HG03521 (cell line): ENCODE data around the gene CELA2A.
"Not testable (repeated sequence)": the region's sequence is repeated elsewhere in the genome, so short reads cannot be mapped to it uniquely, and the experiment has no call there.

Experiments used
- ATAC-seq: cut with Tn5 transposase; IDR thresholded peaks from one replicate; pipeline ENCODE4 v1.9.1; 2021; ENCODE audit warnings: mild to moderate bottlenecking, moderate library complexity; ENCODE audit not compliant: unreplicated experiment

CELA2A gene

DNA sequence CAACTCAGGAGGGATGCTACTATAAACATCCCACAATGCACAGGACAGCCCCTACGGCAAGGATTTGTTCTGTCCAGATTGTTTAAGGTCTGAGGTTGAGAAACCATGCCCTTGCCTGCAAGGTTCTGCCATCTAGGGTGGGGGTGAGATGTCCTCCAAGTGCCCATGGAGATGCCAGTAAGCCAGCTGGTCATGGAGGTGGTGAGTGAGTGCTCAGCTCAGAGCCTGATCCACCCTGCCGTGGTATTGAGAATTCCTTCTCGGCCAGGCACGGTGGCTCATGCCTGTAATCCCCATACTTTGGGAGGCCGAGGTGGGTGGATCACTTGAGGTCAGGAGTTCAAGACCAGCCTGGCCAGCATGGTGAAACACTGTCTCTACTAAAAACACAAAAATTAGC, 31.6 kb upstream of the CELA2A start:
- ATAC-seq: no peak

DNA sequence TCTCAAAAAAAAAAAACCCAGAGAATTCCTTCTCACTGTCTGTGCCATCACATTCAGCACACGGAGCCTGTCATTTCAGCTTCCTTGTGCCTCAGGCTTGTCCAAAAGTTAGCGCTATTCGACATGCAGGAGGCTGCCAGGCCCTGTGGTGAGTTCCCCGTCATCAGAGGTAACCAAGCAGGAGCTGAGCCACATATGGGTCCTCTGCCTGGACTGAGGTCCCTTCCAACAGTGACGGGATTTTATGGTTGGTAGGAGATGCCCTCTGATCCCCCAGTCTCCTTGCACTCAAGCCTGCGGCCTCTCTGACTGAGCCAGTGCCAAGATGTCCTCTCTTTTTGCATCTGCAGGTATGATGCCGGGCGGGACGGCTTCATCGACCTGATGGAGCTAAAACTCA, 31.0 kb upstream of the CELA2A start:
- no peak for ATAC-seq

DNA sequence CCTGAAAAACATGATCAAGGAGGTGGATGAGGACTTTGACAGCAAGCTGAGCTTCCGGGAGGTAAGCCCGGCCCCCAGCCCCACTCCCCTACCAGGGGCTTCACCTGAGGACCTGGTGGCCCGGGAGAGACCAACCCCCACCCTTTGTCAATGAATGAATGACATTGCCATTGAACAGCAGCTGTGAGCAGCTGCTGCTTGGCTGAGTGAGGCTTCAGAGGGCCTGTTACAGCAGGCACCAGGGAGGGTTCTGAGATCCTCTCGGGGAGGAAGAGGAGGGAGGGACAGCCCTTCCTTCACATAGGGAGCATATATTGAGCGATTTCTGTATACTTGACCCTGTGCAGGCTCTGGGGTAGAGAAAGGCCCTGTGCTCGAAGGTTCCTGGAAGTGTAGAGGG, 30.6 kb upstream of the CELA2A start:
- no peak for ATAC-seq

DNA sequence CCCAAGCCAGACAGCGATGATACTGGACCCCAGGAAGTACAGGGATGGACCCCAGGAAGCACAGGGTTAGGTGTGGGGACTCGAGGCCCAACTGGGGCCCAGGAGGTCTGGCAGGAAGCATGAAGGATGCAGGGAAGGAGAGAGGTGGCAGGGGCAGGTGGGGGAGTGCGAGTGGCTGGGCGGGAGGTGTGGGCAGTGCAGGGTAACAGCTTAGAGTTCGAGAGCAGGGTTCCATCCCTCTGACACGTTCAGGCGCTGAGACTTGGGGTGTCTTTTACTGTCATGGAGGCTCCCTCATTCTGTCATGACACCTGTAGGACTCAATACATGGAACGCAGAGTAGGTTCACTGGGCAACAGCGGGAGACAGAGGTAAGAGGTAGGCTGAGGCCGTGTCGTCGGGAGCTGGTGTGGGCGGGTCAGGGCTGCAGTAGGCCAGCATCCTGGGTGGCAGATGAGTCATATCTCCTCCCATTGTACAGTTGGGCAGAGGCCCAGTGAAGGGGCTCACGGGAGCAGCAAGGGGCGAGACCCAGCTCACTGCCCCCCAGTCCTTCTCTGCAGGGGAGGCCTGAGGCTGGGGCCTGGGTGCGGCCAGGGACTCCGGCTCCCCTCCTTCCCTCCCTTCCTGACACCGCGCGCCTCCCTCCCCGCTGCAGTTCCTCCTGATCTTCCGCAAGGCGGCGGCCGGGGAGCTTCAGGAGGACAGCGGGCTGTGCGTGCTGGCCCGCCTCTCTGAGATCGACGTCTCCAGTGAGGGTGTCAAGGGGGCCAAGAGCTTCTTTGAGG, 29.8 kb upstream of the CELA2A start:
- ATAC-seq: no peak

DNA sequence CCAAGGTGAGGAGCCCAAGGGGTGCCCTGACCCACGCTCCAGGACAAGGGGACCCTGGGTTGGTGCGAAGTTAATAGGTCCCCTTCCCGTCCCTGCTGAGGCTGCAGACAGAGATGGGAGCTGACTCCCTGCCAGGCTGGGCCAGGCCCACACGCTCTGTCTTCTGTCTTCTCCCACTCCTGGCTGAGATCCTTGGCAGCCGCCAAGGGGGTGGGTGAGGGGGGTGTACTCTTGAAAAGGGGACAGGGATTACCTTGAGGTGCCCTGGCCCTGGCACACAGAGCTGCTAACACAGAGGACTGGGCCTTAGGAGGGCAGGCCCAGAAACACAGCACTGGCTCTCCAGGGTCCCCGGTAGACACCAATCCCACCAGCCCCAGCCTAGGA, 29.3 kb upstream of the CELA2A start:
- no peak for ATAC-seq

DNA sequence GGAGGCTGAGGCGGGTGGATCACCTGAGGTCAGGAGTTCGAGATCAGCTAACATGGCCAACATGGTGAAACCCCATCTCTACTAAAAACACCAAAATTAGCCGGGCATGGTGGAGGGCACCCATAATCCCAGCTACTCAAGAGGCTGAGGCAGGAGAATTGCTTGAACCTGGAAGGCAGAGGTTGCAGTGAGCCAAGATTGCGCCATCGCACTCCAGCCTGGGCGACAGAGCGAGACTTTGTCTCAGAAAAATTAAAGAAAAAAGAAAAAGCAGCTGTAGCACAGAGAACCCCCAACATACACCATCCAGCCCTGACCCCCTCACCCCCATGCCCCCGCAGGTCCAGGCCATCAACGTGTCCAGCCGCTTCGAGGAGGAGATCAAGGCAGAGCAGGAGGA, 28.3 kb upstream of the CELA2A start:
- ATAC-seq: not testable (repeated sequence)

DNA sequence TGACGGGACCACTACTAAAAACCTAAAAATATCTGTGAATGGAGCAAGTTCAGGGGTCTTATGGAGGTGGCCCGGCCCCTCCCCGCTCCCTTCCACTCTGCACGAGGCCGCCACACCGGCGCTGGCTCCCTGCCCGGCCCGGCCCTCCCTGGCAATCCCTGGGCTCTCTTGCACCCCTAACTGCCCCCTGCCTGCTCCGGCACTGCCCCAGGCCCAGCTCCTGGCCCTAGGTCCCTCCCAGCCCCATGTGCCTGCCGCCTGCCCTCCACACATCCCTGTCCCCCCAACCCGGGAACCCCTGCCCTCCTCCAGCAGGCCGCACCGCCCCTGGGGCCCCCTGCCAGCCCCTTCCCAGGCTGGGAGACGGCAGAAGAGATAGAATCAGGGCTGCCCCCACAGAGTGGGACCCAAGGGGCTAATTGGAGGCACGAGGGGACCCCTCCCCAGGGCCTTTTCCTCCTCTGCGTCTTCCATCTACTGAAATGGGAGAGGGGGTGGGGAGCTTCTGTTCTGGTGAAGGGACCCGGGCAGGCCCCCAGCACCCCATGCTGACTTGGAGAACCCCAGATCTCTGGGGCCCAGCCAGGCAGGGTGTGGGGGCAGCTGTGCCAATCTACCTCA, 27.6 kb upstream of the CELA2A start:
- ATAC-seq: no peak

DNA sequence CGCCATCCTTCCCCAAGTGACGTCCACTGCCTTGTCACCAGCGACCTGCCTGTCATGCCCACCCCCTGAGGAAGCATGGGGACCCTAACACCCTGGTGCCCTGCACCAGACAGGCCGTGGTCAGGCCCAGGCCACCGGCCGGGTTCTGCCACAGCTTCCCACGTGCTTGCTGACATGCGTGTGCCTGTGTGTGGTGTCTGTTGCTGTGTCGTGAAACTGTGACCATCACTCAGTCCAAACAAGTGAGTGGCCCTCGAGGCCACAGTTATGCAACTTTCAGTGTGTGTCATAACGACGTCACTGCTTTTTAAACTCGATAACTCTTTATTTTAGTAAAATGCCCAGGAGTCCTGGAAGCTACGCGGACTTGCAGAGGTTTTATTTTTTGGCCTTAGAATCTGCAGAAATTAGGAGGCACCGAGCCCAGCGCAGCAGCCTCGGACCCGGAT, 26.8 kb upstream of the CELA2A start:
- ATAC-seq: no peak

DNA sequence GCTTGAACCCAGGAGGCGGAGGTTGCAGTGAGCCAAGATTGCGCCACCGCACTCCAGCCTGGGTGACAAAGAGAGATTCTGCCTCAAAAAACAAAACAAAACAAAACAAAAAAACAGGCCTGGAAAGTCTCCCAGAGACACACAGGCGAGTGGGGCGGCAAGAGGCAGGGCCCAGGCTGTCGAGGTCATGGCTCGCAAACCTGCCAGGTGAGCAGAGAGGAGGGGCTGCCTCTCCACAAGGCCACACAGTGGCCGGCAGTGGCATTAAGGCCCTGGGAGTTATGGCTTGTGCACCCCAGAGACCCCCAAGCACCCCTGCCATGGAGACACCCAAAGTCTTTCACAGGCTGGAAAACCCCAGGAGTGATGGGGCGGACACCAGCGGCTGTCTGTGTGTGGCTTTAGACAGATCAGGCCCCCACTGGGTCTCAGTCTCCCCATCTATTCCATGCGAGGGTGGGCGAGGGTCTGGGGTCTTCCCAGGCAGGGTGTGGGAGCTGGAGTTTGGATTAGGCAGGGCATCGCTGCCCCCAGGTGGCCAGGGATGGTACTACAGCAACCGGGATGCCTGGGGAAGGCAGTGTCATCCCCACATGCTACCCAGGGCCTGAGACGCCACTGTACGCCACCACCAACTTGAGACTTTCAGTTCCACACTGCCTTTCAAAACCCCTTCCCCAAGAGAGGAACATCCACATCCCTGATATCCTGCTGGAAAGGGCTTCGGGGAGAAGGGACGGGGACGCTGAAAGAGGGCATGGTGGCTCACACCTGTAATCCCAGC, 25.6 kb upstream of the CELA2A start:
- ATAC-seq: no peak

DNA sequence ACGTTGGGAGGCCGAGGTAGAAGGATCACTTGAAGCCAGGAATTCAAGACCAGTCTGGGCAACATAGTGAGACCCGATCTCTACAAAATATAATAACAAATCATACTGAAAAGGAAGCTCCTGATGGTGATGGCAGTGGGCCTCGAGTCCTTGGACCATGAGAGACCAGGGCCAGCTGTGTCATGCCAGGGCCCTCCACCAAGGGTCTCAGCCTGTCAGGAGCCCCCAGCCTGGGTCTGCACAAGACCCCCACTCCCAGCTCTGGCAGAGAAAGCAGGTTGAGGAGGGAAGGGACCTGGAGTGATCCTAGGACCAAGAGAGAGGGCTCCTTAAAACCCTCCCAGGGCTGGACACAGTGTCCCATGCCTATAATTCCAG, 25.0 kb upstream of the CELA2A start:
- no peak for ATAC-seq

DNA sequence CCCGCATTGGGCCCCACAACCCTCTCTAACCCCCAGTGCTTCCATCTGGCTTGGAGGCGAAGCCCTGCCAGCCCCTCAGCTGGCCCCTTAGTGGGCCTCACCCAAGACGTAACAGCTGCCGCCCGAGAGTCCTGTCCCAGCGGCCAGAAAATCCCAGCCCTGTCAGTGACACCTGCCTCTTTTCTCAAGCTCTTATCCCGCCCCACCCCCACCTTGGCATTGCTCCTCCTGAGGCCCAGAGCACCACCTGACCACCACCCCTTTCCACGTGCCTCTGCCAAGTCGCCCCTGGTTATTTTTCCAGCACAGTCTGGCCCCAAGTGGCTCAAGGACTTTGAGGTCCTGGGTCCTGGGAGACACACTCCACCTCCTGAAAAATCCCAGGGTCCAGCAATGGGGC, 24.2 kb upstream of the CELA2A start:
- no peak for ATAC-seq

DNA sequence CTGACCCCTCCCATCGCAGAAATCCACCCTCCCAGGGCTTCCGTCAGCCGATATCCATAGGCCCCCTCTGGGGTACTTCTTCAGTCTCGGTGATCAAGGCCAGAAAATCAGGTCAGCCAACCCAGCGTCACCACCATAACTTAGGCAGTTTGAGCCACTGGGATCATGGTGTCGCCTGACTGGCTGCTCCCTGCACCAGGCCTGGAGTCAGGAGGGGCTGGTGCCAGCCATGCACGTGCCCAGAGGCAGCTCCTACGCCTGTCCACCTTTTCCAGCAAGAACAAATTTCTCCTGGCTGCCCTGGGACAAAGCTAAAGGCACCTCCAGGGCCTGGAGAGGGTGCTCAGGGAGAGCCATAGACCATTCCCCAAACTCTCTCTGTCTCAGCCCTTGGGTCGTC, 23.1 kb upstream of the CELA2A start:
- no peak for ATAC-seq

DNA sequence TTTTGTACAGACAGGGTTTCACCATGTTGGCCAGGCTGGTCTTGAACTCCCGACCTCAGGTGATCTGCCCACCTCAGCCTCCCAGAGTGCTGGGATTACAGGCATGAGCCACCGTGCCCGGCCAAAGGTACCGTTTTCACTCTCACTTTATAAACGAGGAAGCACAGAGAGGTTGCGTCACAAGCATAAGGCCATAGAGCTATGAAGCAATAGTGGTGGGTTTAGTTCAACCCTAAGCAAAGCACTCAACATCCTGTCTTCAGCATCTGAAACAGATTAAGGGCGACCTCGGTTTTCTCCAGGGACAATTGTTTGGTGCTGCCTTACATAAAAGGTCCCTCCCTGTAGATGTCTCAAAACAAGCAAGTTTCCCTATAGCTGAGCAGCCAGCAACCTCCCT, 21.8 kb upstream of the CELA2A start:
- ATAC-seq: not testable (repeated sequence)

DNA sequence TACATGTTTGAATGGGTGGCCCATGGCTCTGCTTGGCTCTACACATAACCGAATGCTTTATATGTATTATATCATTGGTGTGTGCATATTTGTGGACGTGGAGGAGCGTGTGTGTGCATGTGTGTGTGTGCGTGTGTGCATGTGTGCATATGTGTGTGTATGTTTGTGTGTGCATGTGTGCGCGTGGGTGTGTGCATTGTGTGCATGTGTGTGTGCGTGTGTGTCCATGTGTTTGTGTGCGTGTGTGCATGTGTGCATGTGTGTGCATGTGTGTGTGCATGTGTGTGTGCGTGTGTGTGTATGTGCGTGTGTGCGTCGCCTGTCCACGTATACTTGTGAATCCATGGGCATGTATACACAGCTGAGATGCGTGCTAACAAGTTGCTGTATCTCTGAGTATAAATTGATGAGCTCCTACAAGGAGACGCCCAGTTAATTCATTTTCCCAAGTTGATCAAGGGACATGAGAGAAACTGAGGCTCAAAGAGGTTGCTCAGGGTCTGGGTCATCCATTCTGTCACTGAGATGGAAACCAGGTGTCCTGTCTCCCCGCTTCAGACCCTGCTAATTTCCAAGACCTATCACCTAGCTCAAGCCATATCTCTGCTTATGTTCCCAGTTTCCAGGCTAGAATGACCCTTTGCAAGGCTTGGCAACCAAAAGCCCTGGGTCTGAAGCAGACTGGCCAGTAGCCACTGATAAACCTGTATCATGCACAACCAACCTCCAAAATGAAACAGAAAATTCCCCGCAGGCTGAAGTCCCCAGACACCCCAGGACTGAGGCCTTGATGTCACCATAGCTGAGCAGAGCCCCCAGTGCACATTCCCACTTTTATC, 21.1 kb upstream of the CELA2A start:
- ATAC-seq: no peak

DNA sequence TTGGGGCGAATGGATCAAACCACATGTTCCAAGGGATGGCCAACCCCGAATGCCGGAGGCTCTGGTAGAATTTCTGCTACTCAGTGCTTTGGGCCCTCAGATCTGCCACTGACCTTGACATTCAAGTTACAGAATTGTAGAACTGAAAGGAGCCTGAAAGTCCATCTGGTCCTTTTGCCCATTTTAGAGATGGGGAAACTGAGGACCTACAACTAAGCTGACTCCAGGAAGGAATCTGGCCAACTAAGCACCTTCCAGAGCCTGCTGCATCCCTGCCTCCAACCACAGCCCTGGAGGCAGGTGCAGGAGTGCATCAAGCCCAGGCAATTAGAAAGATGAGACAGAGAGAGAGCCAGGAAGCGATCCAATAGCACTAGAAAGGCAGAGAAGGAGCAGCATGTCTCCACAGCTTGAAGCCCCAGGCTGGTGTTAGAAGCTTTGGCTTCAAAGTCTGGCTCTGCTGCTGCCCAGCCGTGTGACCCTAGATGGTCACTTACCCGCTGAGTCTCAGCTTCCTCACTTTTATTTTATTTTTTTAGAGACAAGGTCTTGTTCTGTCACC, 19.6 kb upstream of the CELA2A start:
- ATAC-seq: no peak

DNA sequence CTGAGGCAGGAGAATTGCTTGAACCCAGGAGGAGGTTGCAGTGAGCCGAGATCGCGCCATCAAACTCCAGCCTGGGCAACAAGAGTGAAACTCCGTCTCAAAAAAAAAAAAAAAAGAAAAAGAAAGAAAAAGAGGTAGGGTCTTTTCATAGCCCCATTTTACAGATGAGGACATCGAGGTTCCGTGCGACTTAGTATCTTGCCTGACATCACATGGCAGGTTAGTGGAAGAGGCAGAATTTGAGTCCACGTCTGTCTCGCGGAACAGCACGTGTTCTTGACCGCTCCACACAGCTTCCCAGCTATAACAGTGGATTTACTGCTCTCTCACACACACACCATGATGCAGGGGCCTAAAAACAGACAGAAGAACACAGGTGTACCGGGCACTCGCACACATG, 17.2 kb upstream of the CELA2A start:
- no peak for ATAC-seq

DNA sequence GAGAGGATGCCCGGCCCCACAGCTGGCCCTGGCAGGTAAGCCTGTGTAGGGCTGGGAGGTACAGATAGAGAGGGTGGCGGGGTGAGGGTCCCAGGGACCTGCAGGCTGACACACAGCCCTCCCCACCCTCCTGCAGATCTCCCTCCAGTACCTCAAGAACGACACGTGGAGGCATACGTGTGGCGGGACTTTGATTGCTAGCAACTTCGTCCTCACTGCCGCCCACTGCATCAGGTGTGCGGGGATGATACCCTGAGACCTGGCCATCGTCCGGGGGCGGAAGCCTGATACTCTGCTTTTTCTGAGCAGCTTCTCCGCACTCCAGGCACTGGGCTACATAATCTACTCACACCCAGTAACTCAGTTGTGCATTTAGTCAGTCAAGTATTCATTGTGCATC, 16.2 kb upstream of the CELA2A start:
- ATAC-seq: no peak

DNA sequence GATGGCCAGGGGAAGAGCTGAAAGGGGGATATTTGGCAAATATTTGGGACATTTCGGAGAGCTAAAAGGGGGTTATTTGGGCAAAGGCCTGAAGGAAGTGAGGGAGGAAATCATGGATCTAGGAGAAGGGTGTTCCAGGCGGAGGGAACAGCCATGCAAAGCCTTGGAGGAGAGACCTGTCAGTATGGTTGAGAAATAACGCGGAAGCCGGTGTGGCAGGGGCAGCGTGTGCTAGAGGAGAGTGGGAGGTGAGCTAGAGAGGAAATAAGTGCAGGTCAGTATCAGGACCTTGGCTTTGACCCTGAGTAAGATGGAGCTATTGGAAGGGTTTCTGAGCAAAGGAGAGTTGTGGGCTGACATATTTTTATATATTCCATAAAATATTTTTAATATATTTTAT, 15.3 kb upstream of the CELA2A start:
- no peak for ATAC-seq

DNA sequence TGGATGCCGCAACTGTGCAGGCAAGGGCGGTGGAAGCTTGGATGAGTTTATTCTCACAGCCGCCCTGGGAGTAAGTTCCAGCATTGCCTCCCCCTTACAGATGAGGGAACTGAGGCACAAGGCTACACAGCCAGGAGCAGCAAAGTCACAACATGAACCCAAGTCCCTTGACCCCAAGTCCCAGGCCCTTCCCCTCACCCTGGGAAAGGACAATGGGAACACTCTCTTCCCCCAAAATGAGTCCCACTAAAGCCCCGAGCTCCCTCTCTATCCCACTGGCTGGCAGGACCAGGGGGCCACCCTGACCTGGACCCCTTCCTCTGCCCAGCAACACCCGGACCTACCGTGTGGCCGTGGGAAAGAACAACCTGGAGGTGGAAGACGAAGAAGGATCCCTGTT, 14.4 kb upstream of the CELA2A start:
- ATAC-seq: no peak

DNA sequence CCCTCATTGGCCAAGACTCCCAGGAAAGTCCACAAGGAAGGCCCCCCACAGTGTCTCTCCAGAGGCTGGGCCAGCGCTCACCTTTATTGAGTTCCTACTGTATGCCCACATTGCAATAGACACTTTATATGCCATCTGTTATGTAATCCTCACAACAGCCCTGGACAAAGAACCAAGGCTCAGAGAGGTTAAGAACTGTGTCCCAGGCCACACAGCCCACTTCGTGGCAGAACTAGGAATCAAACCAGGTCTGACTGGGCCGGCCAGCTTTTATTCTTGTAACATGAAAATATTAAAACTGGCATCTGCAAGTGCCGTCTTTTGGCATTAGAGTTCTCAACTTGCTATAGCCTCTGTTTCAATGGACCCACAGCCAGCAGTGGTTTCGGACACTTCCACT, 13.8 kb upstream of the CELA2A start:
- no peak for ATAC-seq

DNA sequence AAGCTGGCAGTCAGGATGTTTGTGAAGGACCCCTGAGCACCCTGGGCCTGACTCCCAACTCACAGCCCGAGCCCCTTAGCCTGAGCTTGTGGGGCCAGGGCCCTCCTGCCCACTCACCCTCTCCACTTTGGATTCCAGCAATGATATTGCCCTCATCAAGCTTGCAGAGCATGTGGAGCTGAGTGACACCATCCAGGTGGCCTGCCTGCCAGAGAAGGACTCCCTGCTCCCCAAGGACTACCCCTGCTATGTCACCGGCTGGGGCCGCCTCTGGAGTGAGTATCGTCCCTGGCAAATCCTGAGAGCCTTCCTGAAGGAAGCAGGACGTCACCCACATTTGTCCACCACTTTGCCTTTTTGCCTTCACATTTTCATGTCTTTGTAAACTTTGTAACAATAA, 13.3 kb upstream of the CELA2A start:
- no peak for ATAC-seq
